Kidney glomerular epithelial cell (primary cell): ENCODE measurements around the gene ATXN10.
"Not testable (repeated sequence)": the region's sequence is repeated elsewhere in the genome, so short reads cannot be mapped to it uniquely, and the experiment has no call there.

Experiments
- DNase-seq: peaks from one replicate; lab custom pipeline; 2025; lab: John Stamatoyannopoulos, UW

The ATXN10 gene

DNA sequence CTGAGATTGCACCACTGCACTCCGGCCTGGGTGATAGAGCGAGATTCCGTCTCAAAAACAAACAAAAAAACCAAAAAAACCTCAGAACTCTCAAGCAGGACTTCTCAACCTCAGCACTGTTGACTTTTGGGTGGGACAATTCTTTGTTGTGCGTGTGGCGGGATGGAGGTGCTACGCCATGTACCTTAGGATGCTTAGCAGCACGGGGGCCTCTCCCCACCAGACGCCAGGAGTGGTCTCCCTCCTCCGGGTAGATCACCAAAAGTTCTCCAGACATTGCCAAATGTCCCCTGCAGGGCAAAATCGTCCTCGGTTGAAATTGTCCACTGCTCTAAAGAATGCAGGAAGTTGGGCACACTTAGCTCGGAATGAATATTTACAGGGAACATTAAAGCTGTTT is 26.9 kb upstream of the ATXN10 start:
- DNase-seq, result no peak

DNA sequence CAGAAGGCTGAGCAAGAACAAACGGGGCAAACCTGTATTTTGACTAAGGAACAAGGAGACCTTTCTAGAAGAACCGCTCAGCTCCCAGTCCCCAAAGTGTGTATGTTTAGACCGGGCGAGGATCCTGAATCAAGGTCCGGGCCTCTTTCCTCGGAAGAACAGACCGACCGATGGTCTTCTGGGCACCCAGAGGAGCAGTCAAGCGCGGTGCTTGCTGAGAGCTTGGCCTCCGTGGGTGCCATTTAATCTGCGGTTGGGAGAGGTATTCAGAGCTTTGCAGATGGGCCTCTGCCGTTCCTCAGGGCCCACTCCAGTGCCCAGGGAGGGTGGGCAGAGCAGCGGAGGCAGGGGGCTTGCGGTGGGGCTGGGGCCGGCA is 26.5 kb upstream of the ATXN10 start:
- DNase-seq, result no peak

DNA sequence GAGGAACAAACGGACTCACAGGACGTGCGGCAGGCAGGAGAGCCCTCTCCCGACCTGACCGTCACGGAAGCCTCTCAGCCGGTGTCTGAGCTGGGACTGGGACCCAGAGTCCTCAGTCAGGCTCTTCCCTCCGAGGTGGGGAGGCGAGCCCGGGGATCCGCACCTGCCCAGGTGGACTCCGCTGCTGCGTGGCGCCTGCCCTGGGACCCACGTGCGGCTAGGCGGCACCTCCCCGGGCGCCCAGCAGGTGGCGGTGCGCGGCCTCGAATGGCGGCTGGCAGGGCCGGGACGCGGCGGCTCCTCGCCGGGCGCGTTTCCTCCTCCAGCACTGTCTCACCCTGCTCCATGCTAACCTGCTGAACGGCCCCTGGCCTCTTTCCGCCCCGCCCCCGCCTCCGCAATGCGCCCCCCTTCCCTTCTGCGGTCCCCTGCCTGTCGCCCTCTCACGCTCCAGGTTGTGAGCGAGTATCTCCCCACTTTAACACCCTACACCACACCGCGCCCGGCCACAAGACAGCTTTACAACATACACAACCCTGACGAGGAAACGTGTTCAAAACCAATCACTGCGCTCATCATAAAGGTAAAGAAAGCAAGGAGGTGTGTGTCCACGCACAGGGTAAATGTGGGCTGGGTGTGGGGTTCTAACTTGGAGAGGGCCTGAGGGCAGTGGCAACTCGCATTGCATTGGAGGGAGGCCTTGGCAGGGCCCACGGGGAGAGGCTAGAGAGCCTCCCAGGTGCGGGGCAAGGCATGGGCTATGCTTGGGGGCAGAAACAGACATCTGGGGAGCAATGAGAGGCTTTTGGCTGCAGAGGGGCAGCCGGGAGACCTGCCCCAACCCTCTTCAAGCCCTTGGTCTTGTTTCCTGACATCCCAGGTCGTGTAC is 25.9 kb upstream of the ATXN10 start:
- DNase-seq, result peak; percentile 33

DNA sequence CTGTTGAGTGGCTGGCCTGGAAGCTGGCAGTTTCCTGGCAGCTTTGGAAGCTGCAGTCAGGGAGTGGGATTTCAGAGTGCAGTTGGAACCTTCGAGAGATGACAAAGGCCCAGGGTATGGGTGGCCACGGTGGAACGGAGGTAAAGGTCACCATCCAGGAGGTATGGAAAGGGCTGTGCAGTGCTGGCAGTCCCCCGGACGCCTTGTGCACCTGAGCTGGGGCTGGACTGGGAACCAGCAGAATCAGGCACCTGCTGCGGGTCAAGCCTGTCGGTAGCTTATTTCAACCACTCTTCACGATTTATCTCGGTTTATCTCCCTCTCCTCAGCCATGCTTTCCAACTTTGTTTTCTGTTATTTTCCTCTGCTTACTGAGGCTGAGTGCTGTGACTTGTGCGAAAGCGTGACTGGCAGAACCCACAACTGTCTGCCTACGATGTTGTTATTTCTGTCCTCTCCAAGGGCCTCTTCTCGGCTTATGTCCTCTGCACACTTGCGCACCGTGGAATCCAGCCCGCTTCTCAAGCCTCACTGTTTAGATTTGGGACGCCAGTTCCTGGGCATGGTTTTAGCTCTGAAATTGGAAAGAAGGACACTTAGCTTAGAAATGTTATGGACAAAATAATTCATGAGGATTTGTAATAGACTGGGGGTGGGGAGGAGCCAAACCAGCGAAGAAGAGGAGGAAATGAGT is 24.0 kb upstream of the ATXN10 start:
- no peak for DNase-seq

DNA sequence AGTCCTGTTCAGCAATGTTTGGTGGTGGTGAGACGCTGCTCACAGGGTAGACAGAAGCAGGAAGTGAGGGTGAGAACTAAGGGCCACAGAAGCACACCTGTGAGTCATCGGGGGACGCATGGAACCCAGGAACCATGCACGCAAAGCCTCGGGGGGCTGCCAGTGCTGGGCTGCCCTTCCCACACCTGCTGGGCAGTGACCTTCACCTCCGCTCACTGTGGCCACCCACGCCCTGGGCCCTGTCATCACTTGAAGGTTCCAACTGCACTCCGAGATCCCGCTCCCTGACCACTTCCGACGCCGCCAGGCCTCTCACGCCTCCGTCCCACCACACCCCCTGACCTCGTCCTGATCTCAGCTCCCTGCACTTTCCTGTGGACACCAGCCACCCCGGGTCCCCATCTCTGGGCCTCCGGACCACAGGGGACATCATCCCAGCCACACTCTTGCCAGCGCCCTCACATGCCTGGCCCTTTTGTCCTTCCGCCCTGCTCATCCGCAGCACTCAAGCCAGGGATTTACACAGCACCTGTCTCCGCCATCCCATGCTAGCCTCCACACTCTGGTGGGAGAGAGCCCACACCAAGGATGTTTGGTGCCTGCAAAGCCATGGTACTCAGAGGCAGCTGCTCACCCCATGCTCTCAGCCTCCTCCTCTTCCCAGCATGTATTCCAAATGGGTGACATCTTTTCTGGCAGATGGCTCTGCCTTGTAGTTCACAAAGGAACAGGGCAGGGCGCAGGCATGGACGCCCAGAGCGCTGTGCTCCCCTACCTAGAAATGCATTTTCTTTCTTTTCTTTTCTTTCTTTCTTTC is 23.1 kb upstream of the ATXN10 start:
- no peak for DNase-seq

DNA sequence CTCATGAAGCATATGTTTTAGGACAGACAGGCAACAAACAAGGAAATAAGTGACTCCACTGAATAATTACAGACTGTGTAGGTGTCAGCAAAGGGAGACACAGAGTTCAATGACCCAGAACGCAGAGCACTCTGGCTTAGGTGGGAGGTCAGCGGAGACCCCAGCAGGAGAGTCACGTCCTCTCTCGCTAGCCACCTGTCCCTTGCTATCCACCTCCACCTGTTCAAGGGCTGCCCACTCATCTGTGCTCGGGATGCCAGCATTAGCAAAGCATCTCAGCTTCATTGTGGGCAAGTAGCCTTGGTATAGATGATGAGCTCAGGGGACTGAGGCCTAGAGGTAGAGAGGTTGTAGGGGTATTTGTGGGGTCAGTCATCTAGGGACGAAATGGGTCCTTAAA is 21.8 kb upstream of the ATXN10 start:
- DNase-seq, result no peak

DNA sequence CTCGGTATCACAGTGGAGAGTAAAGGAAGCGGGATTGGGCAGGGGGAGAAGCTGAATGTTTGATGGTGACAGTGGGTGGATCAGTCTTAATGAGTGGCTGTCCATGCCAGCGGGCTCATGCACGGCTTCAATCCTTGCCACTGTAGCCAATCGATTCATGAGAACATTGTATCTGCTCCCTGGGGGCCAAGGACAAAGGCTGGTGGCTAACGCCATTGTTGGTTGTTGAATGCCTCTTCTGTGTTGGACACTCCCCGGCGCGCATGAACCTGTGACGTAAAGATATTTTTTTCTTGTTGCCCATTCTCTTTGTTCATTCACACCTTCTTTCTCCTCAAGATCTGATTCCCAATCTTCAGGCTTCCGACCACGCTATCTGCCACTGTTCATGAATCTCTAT is 20.9 kb upstream of the ATXN10 start:
- no peak for DNase-seq

DNA sequence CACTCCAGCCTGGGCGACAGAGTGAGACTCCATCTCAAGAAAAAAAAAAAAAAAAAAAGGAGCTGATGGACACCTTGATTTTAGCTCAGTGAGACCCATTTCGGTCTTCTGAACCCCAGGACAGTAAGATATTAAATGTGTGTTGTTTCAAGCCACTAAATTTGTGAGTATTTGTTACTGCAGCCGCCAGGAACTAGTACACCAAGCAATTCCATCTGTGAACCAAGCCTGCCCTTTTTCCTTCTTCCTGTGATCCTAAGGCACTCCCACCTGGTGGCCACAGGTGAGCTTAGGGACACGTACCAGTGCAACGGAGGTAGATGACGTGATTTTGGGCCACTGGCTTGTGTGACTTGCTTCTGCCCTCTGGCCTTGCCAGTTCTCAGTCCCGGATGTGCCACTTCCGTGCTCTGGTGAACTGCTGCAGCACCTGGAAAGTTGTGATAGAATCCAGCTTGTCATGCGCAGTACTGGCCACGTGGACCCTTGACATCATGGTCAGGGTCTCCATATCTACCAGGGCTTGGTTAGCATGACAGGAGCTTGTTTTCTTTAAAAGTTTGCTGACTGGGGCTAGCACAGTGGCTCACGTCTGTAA is 19.6 kb upstream of the ATXN10 start:
- no peak for DNase-seq

DNA sequence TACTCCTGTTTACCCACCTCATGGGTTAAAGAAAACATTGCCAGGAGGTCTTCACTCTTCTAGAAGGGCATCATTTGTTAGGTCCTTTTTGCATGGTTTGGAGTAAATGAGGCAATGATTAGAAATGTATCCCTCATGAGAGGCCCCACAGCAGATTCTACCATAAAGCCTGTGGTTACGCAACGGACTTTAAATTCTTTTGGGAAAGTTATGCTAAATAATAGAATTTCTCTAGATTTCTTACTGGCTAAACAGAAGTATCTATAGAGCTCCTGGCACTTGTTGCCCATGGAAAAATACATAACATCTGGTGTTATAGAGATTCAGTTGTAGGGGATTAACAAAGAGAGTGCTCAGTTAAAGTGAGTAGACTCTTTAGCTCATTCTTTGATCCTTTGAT is 15.1 kb upstream of the ATXN10 start:
- DNase-seq, result no peak

DNA sequence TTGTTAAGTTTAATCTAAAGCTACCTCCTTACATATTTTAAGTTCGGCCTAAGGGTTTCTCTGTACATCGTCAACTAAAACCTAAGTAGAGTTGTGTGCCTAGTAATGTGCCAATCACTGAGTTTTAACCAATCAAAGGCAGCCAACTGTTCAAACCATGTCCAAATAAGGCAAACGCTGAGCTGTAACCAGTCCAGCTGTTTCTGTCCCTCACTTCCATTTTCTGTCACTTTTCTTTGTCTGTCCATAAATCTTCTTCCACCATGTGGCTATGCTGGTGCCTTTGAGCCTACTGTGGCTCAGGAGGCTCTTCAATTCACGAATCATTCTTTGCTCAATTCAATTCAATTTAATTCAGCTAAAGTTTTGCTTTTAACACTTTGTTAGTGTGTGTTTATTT is 13.9 kb upstream of the ATXN10 start:
- DNase-seq, result no peak

DNA sequence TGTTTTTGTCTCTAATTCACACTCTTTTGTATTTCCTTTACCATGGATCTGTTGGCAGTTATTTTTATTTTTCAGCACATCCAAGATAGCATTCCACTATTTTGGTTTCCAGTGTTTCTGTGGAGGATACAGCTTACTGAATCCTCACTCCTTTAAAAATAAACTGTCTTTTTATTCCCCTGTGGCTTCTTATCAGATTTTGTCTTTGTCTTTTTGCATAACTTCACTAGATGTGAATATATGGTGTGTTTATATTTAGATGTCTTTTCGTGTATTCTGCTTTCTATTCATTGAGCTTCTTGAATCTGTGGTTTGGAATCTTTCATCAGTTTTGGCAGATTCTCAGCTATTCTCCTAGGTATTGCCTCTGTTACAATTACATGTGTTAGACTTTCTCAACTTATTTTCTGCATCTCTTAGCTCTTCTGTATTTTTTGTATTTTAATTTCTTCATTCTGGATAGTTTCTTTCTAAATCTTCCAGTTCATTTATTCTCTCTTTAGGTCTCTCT is 7.4 kb upstream of the ATXN10 start:
- no peak for DNase-seq

DNA sequence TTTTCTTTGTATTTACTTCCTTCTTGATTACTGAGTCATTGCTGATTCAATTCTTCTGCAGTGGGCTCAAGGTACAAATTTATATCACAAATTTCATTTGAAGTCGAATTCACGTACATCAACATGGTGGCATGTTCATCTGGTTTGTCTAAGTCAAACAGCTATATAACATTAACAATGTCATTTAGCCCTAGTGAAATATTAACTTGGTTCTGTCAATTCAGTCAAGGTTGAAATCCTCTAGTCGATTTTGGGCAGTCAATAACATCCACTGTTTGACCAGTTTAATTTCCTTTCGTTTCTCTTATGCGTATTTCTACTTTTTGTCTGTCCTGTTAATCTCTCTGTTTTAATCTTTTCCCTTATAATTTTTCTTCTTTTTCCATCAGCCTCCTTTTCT is 4.1 kb upstream of the ATXN10 start:
- no peak for DNase-seq

DNA sequence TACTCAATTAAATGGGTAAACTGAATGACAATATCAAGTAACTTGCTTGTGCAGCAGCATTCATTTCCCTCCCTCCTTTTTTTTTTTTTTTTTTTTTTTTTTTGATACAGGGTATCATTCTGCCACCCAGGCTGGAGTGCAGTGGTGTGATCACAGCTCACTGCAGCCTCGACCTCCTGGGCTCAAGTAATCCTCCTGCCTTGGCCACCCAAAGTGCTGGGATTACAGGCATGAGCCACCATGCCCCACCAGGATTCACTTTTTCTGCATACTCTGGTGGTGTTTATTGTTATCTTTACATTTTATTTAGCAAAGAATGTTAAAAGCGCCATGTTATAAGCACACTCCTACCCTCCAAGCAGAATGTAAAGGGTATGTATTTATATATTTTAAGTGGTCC is 1.3 kb upstream of the ATXN10 start:
- not testable (repeated sequence) for DNase-seq

DNA sequence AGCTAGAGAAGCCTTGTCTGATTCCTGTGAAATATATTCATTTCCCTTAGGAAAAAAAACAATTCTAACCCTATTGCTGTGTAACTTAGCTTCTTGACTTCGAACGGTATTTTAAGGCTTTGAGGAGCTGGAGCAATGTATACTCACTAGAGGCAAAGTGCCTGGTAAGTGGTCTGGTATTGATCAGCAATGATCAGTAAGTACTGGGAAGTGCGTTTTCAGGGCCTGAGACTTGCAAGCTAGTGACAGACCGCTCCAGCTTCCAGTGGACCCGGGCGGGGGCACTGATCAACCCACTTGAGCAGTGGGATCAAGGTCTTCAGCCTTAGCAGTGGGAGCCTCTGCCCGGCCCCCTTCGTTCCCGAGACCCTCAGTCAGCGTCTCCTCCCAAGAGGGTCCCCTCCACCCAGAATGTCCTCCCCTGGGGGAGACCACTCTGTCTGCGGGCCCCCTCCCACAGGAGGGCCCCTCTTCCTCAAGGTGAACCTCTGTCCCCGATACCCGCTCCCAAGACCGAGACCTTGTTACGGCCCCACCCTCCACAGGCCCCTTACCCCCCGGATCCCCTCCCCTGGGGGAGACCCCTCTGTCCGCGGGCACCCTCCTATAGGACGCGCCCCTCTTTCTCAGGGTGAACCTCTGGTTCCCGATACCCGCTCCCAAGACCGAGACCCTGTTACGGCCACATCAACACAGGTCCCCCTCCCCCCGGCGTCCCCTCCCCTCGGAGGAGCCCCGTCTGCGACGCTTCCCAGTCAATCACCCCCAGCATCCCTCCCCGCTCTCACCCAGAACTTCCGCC is 452 bp upstream of the ATXN10 start:
- no peak for DNase-seq

DNA sequence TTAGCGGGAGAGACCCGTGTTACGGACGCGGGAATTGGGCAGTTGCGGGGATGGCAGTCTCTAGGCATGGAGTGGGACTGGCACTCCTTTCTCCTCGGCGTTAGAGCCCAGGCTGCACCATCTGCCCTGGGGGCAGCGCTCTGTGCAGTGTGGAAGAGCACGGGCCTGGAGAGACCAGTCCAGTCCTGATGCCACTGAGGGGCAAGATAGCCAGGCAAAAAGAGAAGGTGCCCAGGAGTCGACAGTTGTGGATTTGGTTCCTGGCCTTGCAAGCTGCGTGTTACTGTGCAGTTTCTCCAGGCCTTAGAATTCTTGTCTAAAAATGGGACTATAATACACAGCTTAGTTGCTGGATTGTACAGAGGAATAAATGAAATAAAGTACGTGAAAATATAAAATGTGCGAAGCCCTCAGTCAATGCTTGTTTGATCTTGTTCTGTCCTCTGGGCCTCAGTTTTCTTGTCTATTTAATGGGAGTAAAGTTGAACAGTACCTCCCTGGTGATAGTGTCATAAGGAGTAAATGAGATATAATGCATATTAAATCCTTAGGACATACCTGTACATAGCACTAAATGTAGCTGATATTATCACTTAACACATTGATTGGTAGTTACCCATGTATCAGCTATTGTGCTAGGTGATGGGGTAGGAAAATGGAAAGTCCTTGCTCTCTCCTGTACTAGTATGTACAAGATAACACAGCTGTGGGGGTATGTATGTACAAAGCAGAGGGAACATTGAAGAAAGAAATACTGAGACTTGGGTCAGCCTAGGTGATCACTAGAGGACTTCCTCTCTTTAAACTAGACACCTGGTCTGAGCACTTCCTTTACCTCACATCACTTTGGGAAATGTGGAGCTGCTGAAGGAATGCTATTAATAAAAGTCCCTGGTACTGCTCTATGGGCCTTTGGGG is 1.2 kb downstream of the ATXN10 start:
- DNase-seq, result no peak

DNA sequence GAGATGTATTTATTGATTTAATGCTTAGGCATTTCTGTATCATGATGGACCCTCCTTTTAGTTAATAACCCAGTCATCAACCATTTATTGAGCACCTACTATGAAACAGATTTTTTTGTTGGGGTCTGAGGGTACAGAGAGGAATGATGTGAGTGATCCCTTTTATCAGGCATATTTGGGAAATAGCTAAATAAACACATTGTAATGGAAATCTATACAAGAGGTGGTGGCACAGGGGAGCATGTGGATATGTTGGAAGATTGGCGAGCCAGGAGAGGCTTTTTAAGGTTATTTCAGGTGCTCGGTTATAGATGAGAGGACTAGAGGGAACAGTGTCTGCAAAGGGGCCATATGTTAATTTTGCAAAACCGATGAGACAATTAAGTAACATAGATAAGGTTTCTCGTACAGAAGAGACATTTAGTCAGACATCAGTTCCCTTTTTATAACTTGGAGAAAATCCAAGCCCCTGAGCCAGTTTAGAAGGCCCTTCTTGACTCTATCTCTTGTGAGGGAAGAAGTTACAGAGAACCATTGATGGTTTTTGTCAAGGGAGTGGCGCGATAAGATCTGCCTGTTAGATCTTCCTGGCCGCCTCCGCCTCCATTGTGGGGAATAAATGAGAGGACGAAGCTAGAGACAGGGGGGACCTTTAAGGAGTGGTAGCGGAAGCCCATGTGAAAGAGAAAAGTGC is 2.0 kb downstream of the ATXN10 start:
- DNase-seq, result no peak

DNA sequence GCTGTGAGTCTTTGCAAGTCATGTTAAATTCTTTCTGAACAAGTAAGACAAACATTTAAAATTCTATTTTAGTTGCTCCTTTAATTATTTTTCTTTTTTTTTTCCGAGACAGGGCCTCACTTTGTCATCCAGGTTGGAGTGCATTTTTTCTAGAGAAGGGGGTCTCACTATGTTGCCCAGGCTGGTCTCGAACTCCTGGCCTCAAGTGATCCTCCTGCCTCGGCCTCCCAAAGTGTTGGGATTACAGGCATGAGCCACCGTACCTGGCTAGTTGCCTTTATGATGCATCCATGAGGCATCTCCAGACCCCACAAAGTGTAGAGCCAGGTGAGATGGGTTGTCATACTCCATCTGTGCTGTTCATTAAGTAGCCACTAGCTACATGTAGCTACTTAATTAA is 4.4 kb downstream of the ATXN10 start:
- DNase-seq, result no peak

DNA sequence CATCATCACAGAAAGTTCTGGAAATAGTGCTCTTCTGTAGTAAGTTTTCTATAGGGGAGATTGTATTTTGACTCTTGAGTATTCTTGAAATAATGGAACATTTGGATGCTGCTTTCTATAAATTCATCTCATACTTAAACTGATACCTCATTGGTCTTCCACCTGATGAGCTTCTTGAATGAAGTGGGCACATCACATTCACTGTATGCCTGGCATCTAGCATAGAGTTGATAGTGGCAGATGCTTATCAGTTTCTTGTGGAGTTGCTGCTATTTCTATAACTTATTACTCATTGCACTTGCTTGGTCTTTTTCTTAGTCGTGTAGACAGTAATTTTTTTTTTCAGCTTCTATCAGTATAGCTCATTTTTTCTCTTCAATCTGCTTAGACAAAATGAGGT is 5.4 kb downstream of the ATXN10 start:
- no peak for DNase-seq
